CD4-positive, CD25-positive, alpha-beta regulatory T cell (primary cell): ENCODE results near the gene ZNF3. TPM values are rescaled to one million over a fixed set of nuclear protein-coding genes. Genes with fewer than 3 reads are reported as not detected.

Experiments
- ATAC-seq, 2 donors: fragments of 150-1000 bp; cut with Tn5 transposase; one replicate each; pipeline ENCODE4 v1.10.0; 2021; ENCODE audit warnings: low read depth in 2 of 2, moderate number of reproducible peaks in 2 of 2, moderate library complexity in 1 of 2
- DNase-seq, 3 donors: peaks; one replicate each; pipeline versions ENCODE4 v3.0.0 to v3.0.0-alpha.2; 2012 to 2022; ENCODE audit warnings: mixed read lengths in 1 of 3
- H3K27ac ChIP-seq: one replicate; pipeline ENCODE4 v1.7.0; 2013; ENCODE audit warnings: mild to moderate bottlenecking, low read length; ENCODE audit not compliant: insufficient read depth, poor library complexity, severe bottlenecking
- H3K27me3 ChIP-seq: one replicate; pipeline ENCODE4 v1.7.0; 2013; ENCODE audit warnings: low read length; ENCODE audit not compliant: control insufficient read depth, insufficient read depth
- H3K36me3 ChIP-seq: one replicate; pipeline ENCODE4 v1.7.0; 2013; ENCODE audit warnings: mild to moderate bottlenecking, low read length, moderate library complexity; ENCODE audit not compliant: control insufficient read depth, insufficient read depth
- H3K4me1 ChIP-seq: 2 replicates; pipeline ENCODE4 v1.7.0; 2013; ENCODE audit warnings: mild to moderate bottlenecking, low read length; ENCODE audit not compliant: insufficient read depth, control insufficient read depth, poor library complexity, severe bottlenecking
- H3K4me3 ChIP-seq: one replicate; pipeline ENCODE4 v1.7.0; 2013; ENCODE audit warnings: low read depth, mild to moderate bottlenecking, low read length, moderate library complexity
- H3K9me3 ChIP-seq, 2 experiments: 1 replicate in 1 of 2; 2 replicates in 1 of 2; pipeline ENCODE4 v1.7.0; 2013; ENCODE audit warnings: low read length in 2 of 2, mild to moderate bottlenecking in 1 of 2, moderate library complexity in 1 of 2; ENCODE audit not compliant: control insufficient read depth in 2 of 2
- H3K27ac Mint-ChIP-seq, 3 donors: one replicate each; pipeline ENCODE4 v1.8.0; 2020 to 2022; ENCODE audit warnings: mild to moderate bottlenecking in 3 of 3, mixed read lengths in 3 of 3, moderate library complexity in 2 of 3
- H3K27me3 Mint-ChIP-seq: one replicate; pipeline ENCODE4 v1.8.0; 2022; ENCODE audit warnings: mild to moderate bottlenecking, mixed read lengths
- H3K36me3 Mint-ChIP-seq: one replicate; pipeline ENCODE4 v1.8.0; 2020; ENCODE audit warnings: mixed read lengths
- H3K4me1 Mint-ChIP-seq, 4 donors: one replicate each; pipeline ENCODE4 v1.8.0; 2020 to 2022; ENCODE audit warnings: mixed read lengths in 4 of 4, mild to moderate bottlenecking in 1 of 4
- H3K4me3 Mint-ChIP-seq, 4 donors: one replicate each; pipeline ENCODE4 v1.8.0; 2020 to 2022; ENCODE audit warnings: mild to moderate bottlenecking in 4 of 4, mixed read lengths in 4 of 4, moderate library complexity in 3 of 4
- H3K9me3 Mint-ChIP-seq, 7 donors: one replicate each; pipeline ENCODE4 v1.8.0; 2020 to 2022; ENCODE audit warnings: mixed read lengths in 7 of 7, mild to moderate bottlenecking in 3 of 7, moderate library complexity in 2 of 7
- polyA plus RNA-seq, 4 donors: library from polyadenylated mRNA; unstranded; fragments of 300-500 nt; fragmentation: Illumina TruSeq; gene quantifications; one replicate each; pipeline ENCODE4 v1.2.3, GENCODE V29; 2021
- total RNA-seq: library from RNA; stranded (reverse); gene quantifications from one replicate; pipeline ENCODE4 v1.2.3, GENCODE V29; 2022

ZNF3 gene
- total and polyA plus RNA-seq, 5 donors from 2014 or later: 13.4 to 29.2 (median 23.8) TPM

DNA sequence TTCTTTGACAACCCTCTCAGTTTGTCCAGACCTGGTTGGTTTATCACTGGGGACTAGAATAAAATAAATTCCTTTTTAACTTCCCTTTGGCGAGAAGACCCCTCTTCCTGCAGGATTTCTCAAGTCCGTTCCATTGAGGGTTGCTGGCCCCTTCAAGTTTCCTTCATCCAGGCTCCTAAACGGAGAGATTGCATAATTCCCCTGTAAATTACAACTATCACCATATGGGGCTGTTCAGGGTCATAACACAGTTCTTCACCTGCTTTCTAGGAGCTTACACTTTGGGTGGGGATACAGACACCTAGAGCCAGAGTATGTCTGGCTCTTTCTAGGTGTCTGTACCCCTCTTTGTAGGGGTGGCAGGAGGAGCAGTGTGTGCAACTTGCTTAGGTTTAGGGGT lies 4.0 kb upstream of the ZNF3 start:
- Histone ChIP-seq H3K27ac (no peak overlapping the region), H3K36me3 (no peaks in the 10 kb centered on the region), H3K4me1 (peaks cover 39% of the 10 kb centered on the region), H3K9me3 (no peaks in the 10 kb centered on the region), H3K27me3 (no peaks in the 10 kb centered on the region), H3K4me3 (no peak overlapping the region)
- peaks cover 6 to 44% (median 28%) of the 10 kb centered on the region in 4 donors for H3K4me1 Mint-ChIP-seq
- no peak for DNase-seq
- H3K27ac Mint-ChIP-seq: no peak overlapping the region
- no peaks in the 10 kb centered on the region for H3K9me3 Mint-ChIP-seq
- peaks cover 26% of the 10 kb centered on the region for H3K27me3 Mint-ChIP-seq
- peak overlapping the region in 1 of 4 donors; percentile 64 for H3K4me3 Mint-ChIP-seq
- peaks cover 11% of the 10 kb centered on the region for H3K36me3 Mint-ChIP-seq
- ATAC-seq: no peak

GRCh38 chr7:100082978-100083377 lies 1.5 kb upstream of the ZNF3 start:
- peaks cover 12% of the 10 kb centered on the region for H3K36me3 Mint-ChIP-seq
- peaks cover 33% of the 10 kb centered on the region for H3K4me1 ChIP-seq
- peak overlapping the region; percentile 59 for H3K4me3 ChIP-seq
- peaks cover 9% of the 10 kb centered on the region for H3K36me3 ChIP-seq
- H3K27me3 ChIP-seq: no peaks in the 10 kb centered on the region
- peaks cover 21% of the 10 kb centered on the region for H3K27me3 Mint-ChIP-seq
- peak overlapping the region; percentile 76 to 95 (median 82) for H3K27ac Mint-ChIP-seq
- H3K9me3 ChIP-seq: no peaks in the 10 kb centered on the region
- ATAC-seq (no peak), DNase-seq (no peak)
- peak overlapping the region; percentile 94 to 96 (median 95) for H3K4me3 Mint-ChIP-seq
- H3K27ac ChIP-seq: no peak overlapping the region
- peaks cover 6 to 39% (median 24%) of the 10 kb centered on the region in 4 donors for H3K4me1 Mint-ChIP-seq
- H3K9me3 Mint-ChIP-seq: no peaks in the 10 kb centered on the region

- Histone ChIP-seq H3K36me3 (peaks cover 22% of the 10 kb centered on the region), H3K9me3 (no peaks in the 10 kb centered on the region), H3K4me1 (peaks cover 31% of the 10 kb centered on the region), H3K27ac (peak overlapping the region; percentile 81), H3K27me3 (no peaks in the 10 kb centered on the region), H3K4me3 (peak overlapping the region; percentile 83)
- Mint-ChIP-seq H3K4me1 (peaks cover 6 to 36% (median 25%) of the 10 kb centered on the region in 4 donors), H3K9me3 (no peaks in the 10 kb centered on the region), H3K27ac (peak overlapping the region; percentile 82 to 92 (median 91)), H3K36me3 (peaks cover 19% of the 10 kb centered on the region), H3K4me3 (peak overlapping the region; percentile 94 to 96 (median 95)), H3K27me3 (peaks cover 16% of the 10 kb centered on the region)
- ATAC-seq: no peak
- DNase-seq: no peak
Measured at GRCh38 chr7:100080907-100081534, 502 bp downstream of the ZNF3 start.

- Histone ChIP-seq H3K4me1 (peaks cover 31% of the 10 kb centered on the region), H3K27ac (no peak overlapping the region), H3K9me3 (no peaks in the 10 kb centered on the region), H3K4me3 (no peak overlapping the region), H3K36me3 (peaks cover 41% of the 10 kb centered on the region), H3K27me3 (no peaks in the 10 kb centered on the region)
- Mint-ChIP-seq H3K9me3 (peaks cover 0 to 2% (median 0%) of the 10 kb centered on the region in 7 donors), H3K27me3 (peaks cover 12% of the 10 kb centered on the region), H3K36me3 (peaks cover 36% of the 10 kb centered on the region), H3K27ac (no peak overlapping the region), H3K4me3 (peak overlapping the region; percentile 7 to 81 (median 45)), H3K4me1 (peaks cover 6 to 40% (median 21%) of the 10 kb centered on the region in 4 donors)
- no peak for ATAC-seq
- DNase-seq: no peak
Measured at GRCh38 chr7:100079024-100079560, 2.4 kb downstream of the ZNF3 start.

GRCh38 chr7:100077205-100077604 lies 4.3 kb downstream of the ZNF3 start:
- Mint-ChIP-seq H3K4me3 (no peak overlapping the region), H3K36me3 (peaks cover 48% of the 10 kb centered on the region), H3K27me3 (peaks cover 4% of the 10 kb centered on the region), H3K9me3 (peaks cover 0 to 11% (median 0%) of the 10 kb centered on the region in 7 donors), H3K27ac (peak overlapping the region in 2 of 3 donors; percentile 44 to 62), H3K4me1 (peaks cover 6 to 33% (median 17%) of the 10 kb centered on the region in 4 donors)
- Histone ChIP-seq H3K36me3 (peaks cover 60% of the 10 kb centered on the region), H3K27ac (no peak overlapping the region), H3K27me3 (no peaks in the 10 kb centered on the region), H3K4me1 (peaks cover 22% of the 10 kb centered on the region), H3K4me3 (no peak overlapping the region), H3K9me3 (peaks cover 3 to 8% of the 10 kb centered on the region in 2 experiments)
- ATAC-seq: no peak
- no peak for DNase-seq

DNA sequence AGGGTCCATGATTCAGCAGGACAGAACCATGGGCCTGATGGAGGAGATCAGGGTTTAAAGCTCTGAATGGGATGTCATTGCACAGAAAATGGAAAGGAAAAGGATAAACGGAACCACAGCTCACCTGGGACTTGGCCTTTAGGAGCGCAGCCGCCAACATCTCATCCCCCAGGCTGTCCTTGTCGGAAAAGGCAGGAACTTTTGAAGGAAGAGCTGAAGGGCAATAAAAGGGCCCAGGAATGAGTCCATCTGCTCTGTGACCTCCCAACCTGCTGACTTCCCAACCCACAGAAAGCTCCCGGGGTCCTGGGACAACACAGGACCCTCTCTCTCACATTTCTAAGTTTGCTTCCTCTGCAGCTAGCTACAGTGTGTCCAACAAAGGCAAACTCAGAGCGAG lies 6.1 kb downstream of the ZNF3 start:
- ATAC-seq (no peak), DNase-seq (no peak)
- peaks cover 8% of the 10 kb centered on the region for H3K4me1 ChIP-seq
- no peaks in the 10 kb centered on the region for H3K27me3 Mint-ChIP-seq
- no peak overlapping the region for H3K4me3 ChIP-seq
- no peak overlapping the region for H3K27ac ChIP-seq
- H3K36me3 Mint-ChIP-seq: peaks cover 62% of the 10 kb centered on the region
- peaks cover 0 to 29% (median 9%) of the 10 kb centered on the region in 7 donors for H3K9me3 Mint-ChIP-seq
- H3K4me1 Mint-ChIP-seq: peaks cover 0 to 21% (median 12%) of the 10 kb centered on the region in 4 donors
- H3K36me3 ChIP-seq: peaks cover 78% of the 10 kb centered on the region
- H3K27me3 ChIP-seq: no peaks in the 10 kb centered on the region
- H3K4me3 Mint-ChIP-seq: peak overlapping the region in 1 of 4 donors; percentile 14
- peaks cover 21 to 26% of the 10 kb centered on the region in 2 experiments for H3K9me3 ChIP-seq
- no peak overlapping the region for H3K27ac Mint-ChIP-seq

GRCh38 chr7:100074841-100075240 lies 6.7 kb downstream of the ZNF3 start:
- H3K36me3 Mint-ChIP-seq: peaks cover 68% of the 10 kb centered on the region

More at GRCh38 chr7:100074841-100075240, 6.7 kb downstream of the ZNF3 start:
- no peak for ATAC-seq
- peaks cover 0 to 32% (median 9%) of the 10 kb centered on the region in 7 donors for H3K9me3 Mint-ChIP-seq
- H3K27me3 Mint-ChIP-seq: no peaks in the 10 kb centered on the region
- H3K4me1 Mint-ChIP-seq: peaks cover 0 to 16% (median 9%) of the 10 kb centered on the region in 4 donors
- no peak overlapping the region for H3K4me3 Mint-ChIP-seq
- H3K4me3 ChIP-seq: no peak overlapping the region
- peaks cover 84% of the 10 kb centered on the region for H3K36me3 ChIP-seq
- no peak for DNase-seq
- H3K27ac ChIP-seq: no peak overlapping the region
- peaks cover 21 to 31% of the 10 kb centered on the region in 2 experiments for H3K9me3 ChIP-seq
- no peak overlapping the region for H3K27ac Mint-ChIP-seq
- peaks cover 3% of the 10 kb centered on the region for H3K4me1 ChIP-seq
- H3K27me3 ChIP-seq: no peaks in the 10 kb centered on the region
